A549 (cell line): ENCODE results near the gene DNAJB5.

Experiments
- HDAC2 ChIP-seq: fragments of 200-600 bp; sonication (generic); IDR thresholded peaks from 2 replicates; pipeline ENCODE4 v1.6.1; 2016
- JUN ChIP-seq, 2 experiments: fragments of >200 bp; sonication (Bioruptor Twin); formaldehyde crosslinking; IDR thresholded peaks; 2 replicates in 1 of 2; 3 replicates in 1 of 2; pipeline ENCODE4 v1.6.1; 2016 to 2017

DNA sequence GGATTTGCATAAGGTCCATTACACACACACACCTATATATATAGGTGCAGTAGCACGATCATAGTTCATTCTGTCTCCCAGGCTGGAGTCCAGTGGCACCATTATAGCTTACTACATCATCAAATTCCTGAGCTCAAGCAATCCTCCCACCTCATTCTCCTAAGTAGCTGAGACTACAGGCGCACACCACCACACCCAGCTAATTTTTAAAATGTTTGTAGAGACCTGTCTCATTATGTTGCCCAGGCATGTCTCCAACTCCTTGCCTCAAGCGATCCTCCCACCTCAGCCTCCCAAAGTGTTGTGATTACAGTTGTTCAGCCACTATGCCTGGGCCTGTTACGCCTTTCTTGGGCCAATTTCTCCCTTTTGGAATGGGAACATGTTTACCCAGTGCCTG, 39.7 kb downstream of the DNAJB5 start:
- no peak for TF ChIP-seq HDAC2
- no peak for TF ChIP-seq JUN (IDR thresholded peaks at IDR 0.05)
